ENCODE data around the gene SSBP3.

SSBP3 gene

GRCh38 chr1:54263601-54264226 lies 142.5 kb downstream of the SSBP3 start:
- no peak for DNase-seq

GRCh38 chr1:54262244-54262643 lies 143.9 kb downstream of the SSBP3 start:
- DNase-seq: no peak

DNA sequence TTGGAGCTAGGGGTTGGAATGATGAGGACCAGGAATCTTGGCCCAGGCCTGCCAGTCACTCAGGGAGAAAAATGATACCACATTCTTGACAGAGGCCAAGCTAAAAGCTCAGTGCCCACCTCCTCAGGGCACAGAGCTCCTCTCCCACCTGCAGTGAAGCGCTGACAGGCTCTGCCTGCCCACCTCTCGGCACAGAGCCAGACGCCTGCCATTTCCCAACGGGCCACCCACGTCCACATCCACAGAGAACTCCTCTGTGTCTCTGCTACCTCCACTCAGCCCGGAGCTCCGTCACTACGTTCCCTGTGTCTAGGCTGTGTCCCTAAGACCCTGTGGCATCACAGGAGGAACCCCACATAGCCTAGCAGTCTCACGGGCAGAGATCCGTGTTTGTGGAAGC lies 145.4 kb downstream of the SSBP3 start:
- no peak for DNase-seq

DNA sequence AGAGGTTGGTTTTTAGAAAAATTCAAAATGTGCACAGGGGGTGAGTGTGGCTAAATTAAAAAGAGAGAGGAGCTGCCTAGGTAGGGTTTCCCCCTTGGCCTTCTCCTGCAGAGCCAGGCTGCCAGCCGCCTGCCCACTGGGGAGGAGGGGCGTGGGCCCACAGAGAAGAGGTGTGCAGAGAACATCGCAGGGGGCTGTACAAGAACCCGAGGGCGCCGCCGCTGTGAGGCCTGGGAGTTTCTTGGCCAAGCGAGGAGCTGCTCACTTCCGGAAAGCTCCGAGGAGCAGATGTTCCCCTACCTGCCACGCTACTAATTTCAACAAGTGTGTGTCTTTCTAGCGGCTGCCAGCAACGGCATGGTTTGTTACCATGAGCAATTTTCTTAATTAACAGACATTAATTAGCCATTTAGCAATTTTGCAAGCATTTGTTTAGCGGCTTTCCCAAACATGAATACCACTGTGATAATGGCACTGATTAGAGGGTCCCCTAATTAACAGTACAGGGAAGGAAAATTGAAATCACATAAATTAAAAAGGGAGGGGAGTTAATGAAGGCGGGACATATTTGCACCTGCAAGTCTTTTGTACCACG lies 146.6 kb downstream of the SSBP3 start:
- DNase-seq: no peak

DNA sequence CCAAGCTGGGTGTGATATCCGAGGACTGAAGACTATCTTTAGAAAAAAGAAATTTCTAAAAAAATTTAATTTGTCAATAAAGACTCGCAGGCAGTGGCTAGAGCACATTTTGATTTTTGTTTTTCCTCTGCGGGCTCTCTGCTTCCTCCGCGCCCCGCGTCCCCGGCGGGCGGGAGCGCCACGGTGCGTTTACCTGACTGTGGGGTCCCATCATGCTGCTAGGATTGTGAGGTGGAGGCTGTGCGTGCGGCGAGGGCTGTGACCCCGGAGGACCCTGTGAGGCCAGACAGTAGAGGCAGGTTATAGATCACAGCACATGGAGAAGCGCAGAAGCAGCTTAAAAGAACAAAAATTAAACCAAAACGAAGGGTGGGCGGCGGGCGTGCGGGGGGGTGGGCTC lies 148.3 kb downstream of the SSBP3 start:
- no peak for DNase-seq

DNA sequence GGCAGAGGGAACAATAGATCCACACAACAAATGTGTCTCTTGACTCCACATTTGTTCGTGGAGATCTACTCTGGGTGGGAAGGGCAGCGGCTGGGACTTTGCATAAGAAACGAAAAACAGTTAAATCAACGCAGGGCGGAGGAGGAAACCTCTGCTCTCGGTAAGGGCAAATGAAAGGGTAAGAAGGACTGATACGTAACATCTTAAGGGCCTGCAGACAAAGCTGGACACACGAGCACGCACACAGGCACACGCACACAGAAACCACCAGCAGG lies 148.9 kb downstream of the SSBP3 start:
- no peak for DNase-seq

GRCh38 chr1:54256522-54257345 lies 149.5 kb downstream of the SSBP3 start:
- DNase-seq: no peak

GRCh38 chr1:54255026-54255702 lies 151.0 kb downstream of the SSBP3 start:
- no peak for DNase-seq

GRCh38 chr1:54254055-54254454 lies 152.1 kb downstream of the SSBP3 start:
- DNase-seq: no peak

DNA sequence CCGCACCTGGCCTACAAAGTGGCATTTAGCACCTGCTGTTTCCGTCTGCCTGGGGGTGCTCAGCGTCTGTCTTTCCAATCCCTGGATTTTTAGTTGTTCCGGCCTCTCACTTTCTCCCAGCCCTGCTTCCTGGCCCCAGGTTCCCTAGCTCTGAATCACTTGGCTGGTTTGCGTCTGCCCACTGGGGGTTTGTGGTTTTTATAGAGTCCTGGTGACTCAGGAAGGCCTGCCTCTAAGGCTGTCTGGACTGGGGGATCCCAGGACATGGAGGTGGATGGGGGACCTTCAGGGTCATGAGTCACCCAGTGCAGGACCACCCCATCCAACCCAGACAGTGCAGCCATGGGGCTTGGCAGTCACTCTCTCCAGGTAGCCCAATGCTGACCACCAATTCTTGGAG lies 152.7 kb downstream of the SSBP3 start:
- DNase-seq: no peak

GRCh38 chr1:54252371-54252936 lies 153.7 kb downstream of the SSBP3 start:
- DNase-seq: no peak

DNA sequence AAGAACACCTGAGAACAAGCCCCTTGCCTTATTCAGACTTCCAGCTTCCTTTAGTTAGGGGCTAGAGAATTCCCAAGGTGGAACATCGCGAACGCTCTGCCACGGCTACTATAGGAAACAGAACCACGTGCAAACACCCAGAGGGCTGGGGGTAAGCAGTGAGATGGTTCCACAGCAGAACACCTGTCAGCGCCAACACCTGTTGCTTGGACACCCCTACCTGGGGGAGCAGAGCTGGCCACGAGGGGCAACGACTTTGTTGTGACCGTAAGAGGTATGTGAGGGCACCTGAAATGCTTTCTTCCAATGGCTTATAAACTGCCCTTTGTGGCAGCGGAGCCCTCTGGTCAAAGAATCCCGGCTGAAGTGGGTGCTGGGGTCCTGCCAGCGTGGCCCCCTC lies 155.5 kb downstream of the SSBP3 start:
- DNase-seq: no peak

DNA sequence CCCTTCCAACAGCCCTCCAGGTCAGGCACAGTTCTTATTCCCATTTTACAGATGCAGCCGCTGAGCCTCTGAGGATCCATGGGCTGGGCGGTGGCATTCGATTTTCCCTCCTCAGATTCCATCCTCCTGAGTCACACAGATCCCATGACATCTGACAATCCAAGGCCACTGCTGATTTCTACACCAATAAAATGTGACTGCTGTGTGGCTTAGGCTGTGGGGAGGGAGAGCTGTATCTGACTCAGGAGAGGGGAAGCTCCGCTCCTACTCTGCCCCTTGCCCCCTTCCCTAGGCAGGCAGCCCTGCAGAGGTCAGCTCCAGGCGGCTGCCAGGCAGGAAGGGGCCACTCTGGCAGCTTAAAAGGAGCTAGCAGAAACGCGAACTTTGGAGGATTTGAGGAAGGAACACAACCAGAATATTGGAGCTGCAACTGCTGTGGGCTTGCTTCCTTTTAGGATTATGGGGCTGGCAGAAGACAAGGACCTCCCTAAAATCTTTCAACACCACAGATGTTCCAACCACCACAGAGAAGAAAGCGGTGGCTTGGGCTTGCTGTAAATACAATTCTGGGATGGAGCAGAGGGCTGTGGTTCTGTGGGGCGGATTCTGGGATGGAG lies 156.3 kb downstream of the SSBP3 start:
- DNase-seq: peak in 1 of 2 experiments; percentile 37

- peak in 1 of 2 experiments; percentile 43 for DNase-seq
Measured at GRCh38 chr1:54248966-54249365, 157.2 kb downstream of the SSBP3 start.

GRCh38 chr1:54247863-54248515 lies 158.2 kb downstream of the SSBP3 start:
- no peak for DNase-seq

DNA sequence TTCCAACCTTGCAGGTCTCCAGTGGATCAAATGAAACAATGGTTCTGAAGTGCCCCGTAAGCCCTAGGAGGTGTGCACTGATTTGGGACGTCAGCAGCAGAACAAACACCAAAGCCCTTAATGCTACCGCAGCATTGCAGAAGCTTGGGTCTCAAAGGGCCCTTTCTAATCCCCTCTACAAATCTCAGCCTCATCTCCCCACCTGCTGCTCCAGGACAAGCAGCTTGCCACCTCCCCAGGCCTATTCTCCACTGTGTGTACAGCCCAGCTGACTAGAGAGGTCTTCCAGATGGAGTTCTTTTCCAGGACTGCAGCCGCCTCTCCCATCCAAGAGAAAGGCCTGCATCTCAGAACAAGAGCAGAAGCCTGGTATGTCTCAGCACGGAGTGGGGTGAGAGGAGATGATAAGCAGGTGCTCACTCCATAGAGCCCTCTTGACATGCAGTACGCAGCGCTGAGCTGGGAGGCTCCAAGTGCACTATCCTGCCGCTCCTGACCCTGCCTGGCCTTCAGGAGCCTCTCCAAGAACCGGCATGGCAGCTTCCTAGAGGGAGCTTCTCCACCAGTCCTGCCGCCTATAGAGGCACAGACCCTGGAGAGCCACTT lies 160.0 kb downstream of the SSBP3 start:
- no peak for DNase-seq

DNA sequence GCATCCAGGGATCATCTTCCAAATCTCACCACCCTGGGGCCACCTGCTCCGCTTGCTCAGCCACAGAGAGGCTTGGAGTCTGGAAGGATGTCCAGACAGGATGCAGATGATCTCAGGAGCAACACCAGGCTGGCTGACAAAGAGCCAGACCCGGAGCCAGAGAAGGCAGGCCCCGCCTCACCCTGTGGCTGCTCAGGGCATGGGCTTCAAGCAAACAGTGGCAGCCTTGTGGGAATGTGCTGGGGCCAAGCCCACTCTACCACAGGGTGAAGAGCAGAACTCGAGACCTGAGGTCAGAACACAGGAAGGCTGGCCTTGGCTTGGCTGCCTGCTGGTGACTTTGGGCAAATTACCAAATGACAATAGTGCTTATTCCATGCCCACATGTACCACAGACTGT lies 160.7 kb downstream of the SSBP3 start:
- peak in 1 of 2 experiments; percentile 18 for DNase-seq

DNA sequence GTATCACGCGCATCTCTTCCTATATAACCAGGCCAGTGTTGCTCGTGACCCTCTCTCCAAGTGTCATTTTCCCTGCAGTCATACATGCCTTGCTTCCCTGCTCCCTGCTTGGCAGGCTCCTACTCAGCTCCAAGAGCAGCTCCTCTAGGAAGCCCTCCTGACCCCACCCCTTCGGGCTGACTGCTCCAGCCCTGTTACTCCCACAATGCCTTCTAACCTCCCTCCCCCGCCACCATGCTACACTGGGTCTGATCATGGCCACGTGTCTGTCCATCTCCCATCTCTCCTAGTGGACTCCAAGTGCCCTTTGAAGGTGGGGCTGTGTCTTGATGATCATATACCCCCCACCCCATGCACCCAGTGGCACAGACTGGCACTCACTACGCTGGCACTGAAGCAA lies 161.5 kb downstream of the SSBP3 start:
- no peak for DNase-seq

DNA sequence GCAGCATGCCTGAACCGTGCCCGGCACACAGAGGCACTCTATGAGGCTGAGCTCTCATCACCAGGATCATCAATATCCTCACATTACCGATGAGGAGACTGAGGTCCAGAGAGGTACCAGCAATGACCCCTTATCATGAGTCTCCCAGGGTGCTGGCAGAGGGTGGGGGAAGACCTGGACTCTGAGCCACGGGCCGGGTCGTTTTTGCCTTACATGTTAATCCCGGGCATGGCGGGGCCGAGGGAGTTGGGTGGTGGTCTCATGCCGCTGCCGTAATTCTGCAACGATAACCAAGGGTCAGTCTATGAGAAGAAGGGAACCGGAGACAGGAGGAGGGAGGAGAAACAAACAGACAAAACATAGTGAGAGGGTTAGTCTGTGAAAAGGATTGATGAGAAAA lies 163.2 kb downstream of the SSBP3 start:
- no peak for DNase-seq

GRCh38 chr1:54241364-54241763 lies 164.8 kb downstream of the SSBP3 start:
- no peak for DNase-seq

DNA sequence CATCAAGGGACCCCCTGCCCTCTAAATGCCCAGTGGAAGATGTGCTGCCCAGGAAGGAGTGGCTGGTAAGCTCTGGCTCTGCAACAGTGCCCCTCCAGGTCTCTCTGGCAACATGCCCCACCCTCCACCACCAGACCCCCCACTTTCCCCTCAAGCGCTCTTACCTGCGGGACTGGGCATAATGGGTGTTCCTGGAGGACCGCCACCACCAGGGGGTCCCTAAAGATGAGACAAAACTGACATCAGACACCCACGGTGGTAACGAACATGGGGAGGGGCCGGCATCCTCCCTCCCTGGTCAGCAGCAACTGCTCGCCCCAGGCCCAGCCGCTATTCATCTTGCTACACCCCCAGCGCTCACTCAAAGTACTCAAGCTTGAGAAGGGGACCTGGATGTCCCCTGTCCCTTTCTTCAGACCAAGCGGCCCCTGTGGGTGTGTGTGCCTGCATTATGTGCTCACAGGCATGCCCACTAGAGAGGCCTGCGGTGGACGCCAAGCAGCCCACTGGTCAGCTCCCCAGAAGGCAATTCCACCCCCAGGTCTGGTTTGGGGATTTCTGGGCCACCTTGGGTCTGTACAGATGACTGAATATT lies 165.4 kb downstream of the SSBP3 start:
- no peak for DNase-seq

GRCh38 chr1:54239631-54240031 lies 166.6 kb downstream of the SSBP3 start:
- DNase-seq: no peak

Data from NCI-H446 (cell line).